Measurements from ENCODE around the gene MANBA.

DNA sequence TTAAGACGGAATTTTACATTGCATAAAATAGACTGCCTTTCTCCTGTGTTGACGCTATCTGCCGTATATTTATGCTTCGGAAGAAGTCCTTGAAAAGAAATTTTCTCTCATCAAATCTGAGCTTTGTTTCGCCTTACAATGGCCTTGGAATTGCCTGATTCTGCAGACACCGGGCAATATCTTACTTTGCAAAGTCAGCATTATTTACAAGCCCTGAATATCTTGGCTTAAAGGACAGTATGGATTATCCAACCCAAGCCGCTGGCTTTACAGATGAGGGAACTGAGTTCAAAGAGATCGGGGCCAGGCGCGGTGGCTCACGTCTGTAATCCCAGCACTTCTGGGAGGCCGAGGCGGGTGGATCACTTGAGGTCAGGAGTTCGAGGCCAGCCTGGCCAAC, 1.1 kb upstream of the MANBA start:
- TF ChIP-seq, protein P1, sequence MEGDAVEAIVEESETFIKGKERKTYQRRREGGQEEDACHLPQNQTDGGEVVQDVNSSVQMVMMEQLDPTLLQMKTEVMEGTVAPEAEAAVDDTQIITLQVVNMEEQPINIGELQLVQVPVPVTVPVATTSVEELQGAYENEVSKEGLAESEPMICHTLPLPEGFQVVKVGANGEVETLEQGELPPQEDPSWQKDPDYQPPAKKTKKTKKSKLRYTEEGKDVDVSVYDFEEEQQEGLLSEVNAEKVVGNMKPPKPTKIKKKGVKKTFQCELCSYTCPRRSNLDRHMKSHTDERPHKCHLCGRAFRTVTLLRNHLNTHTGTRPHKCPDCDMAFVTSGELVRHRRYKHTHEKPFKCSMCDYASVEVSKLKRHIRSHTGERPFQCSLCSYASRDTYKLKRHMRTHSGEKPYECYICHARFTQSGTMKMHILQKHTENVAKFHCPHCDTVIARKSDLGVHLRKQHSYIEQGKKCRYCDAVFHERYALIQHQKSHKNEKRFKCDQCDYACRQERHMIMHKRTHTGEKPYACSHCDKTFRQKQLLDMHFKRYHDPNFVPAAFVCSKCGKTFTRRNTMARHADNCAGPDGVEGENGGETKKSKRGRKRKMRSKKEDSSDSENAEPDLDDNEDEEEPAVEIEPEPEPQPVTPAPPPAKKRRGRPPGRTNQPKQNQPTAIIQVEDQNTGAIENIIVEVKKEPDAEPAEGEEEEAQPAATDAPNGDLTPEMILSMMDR (IDR thresholded peaks at IDR 0.05) = no peak
- no peak for TF ChIP-seq POLR2A (IDR thresholded peaks at IDR 0.05)
